Gastrocnemius medialis (tissue), 4 donors: ENCODE data around the gene C11orf91.

ENCODE experiments used
- CTCF ChIP-seq, 5 experiments: fragments of 450-650 bp in 3 of 5; fragments of 200-600 bp in 2 of 5; sonication (generic) in 2 of 5; IDR thresholded peaks in 4 of 5; conservative IDR thresholded peaks in 1 of 5; 1 replicate in 4 of 5; 2 replicates in 1 of 5; pipeline ENCODE4 v1.5.1; 2016 to 2019; ENCODE audit warnings: antibody characterized with exemption in 5 of 5, mild to moderate bottlenecking in 3 of 5, moderate library complexity in 3 of 5
- POLR2A ChIP-seq, 2 donors: fragments of 450-650 bp; IDR thresholded peaks; one replicate each; pipeline ENCODE4 v1.6.1; 2017; ENCODE audit warnings: antibody characterized with exemption in 2 of 2, mild to moderate bottlenecking in 2 of 2, moderate library complexity in 2 of 2

- TF ChIP-seq CTCF (IDR thresholded peaks at IDR 0.05 in 4 of 5, conservative IDR thresholded peaks at IDR 0.05 in 1 of 5): no peak
- TF ChIP-seq POLR2A (IDR thresholded peaks at IDR 0.05): peak in 1 of 2 donors; percentile 23
These were observed 34.0 kb upstream of the C11orf91 start for GRCh38 chr11:33734441-33735270.
